WERI-Rb-1 (cell line): ENCODE results near the gene SLC25A1.

Source experiments
- DNase-seq: peaks from one replicate; pipeline ENCODE4 v3.0.0-alpha.2; 2020
- H3K27ac ChIP-seq: fragments of 250-450 bp; sonication (Bioruptor Pico); 2 replicates; pipeline ENCODE4 v1.5.1; 2020; ENCODE audit warnings: mild to moderate bottlenecking, moderate library complexity
- H3K27me3 ChIP-seq: fragments of 250-450 bp; sonication (Bioruptor Pico); 2 replicates; pipeline ENCODE4 v1.5.1; 2021; ENCODE audit warnings: mild to moderate bottlenecking, low read depth, moderate library complexity; ENCODE audit not compliant: insufficient read depth, severe bottlenecking
- H3K36me3 ChIP-seq: fragments of 250-450 bp; sonication (Bioruptor Pico); 2 replicates; pipeline ENCODE4 v1.5.1; 2020; ENCODE audit warnings: mild to moderate bottlenecking, moderate library complexity
- H3K4me3 ChIP-seq: 2 replicates; pipeline ENCODE4 v1.5.1; 2011; ENCODE audit warnings: low read depth, mild to moderate bottlenecking, control low read depth, low read length
- H3K9me3 ChIP-seq: fragments of 250-450 bp; sonication (Bioruptor Pico); 2 replicates; pipeline ENCODE4 v1.5.1; 2021; ENCODE audit warnings: mild to moderate bottlenecking, moderate library complexity; ENCODE audit not compliant: severe bottlenecking
- CTCF ChIP-seq: IDR thresholded peaks from 2 replicates; pipeline ENCODE4 v1.5.1; 2011; ENCODE audit warnings: low read depth, mild to moderate bottlenecking, control low read depth, inconsistent platforms, low read length

The SLC25A1 gene

DNA sequence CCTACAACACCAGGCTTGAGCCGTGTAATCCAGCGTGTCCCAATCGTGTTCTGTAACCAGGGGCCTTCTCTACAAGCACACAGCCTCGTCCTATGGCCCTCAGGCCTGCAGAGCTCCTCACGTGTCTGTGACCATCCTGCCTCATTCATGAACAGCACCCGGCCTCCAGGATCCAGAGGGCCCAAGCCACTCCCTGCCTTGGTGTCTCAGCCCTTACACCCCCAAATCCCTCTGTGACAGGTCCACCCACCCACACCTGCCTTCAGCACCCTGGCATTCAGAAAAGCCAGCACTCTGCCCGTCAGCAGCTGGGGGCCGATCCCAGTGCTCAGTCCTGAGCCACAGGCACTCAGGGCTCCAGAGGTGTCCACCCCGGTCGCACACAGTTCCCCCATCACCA is 41.6 kb downstream of the SLC25A1 start:
- no peak for DNase-seq
- no peaks in the 10 kb centered on the region for H3K27me3 ChIP-seq
- no peak overlapping the region for H3K27ac ChIP-seq
- TF ChIP-seq CTCF: no peak
- no peak overlapping the region for H3K4me3 ChIP-seq
- H3K9me3 ChIP-seq: no peaks in the 10 kb centered on the region
- peaks cover 89% of the 10 kb centered on the region for H3K36me3 ChIP-seq

GRCh38 chr22:19134874-19135273 is 43.7 kb downstream of the SLC25A1 start:
- H3K9me3 ChIP-seq: no peaks in the 10 kb centered on the region
- H3K27me3 ChIP-seq: no peaks in the 10 kb centered on the region
- H3K27ac ChIP-seq: no peak overlapping the region
- no peak for DNase-seq
- peaks cover 72% of the 10 kb centered on the region for H3K36me3 ChIP-seq
- no peak overlapping the region for H3K4me3 ChIP-seq
- TF ChIP-seq CTCF: no peak

DNA sequence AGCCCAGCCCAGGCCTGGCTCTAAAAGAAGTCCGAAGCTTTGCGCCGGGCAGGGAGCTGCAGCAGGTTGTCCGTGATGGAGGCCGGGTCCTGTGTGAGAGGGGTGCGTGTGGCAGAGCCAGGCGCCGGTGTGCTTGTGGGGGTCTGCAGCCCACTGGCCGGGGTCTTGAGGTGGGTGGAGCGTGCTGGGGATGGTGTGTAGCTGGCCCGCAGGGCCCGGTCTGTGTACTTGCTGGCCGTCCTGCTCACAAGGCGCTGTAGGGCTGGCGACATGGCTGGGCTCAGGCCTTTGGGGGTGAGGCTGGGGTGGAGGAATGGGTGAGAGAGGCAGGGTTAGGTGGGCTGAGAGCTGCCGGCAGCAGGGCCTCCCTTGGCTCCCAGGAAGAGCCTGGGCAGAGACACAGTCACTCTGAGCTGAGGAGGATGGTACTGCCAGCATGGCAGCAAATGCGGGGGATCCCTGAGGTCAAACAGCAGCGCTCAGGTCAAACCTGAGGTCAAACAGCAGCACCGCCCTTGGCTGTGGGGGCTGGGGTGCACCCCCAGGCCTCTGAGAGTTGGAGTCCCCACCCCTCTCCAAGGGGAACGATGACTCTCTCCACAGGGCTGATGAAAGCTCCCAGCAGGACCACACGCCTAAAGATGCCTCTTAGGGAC is 44.2 kb downstream of the SLC25A1 start:
- Histone ChIP-seq H3K9me3 (no peaks in the 10 kb centered on the region), H3K27me3 (no peaks in the 10 kb centered on the region), H3K4me3 (no peak overlapping the region), H3K36me3 (peaks cover 67% of the 10 kb centered on the region), H3K27ac (no peak overlapping the region)
- no peak for DNase-seq
- no peak for TF ChIP-seq CTCF

DNA sequence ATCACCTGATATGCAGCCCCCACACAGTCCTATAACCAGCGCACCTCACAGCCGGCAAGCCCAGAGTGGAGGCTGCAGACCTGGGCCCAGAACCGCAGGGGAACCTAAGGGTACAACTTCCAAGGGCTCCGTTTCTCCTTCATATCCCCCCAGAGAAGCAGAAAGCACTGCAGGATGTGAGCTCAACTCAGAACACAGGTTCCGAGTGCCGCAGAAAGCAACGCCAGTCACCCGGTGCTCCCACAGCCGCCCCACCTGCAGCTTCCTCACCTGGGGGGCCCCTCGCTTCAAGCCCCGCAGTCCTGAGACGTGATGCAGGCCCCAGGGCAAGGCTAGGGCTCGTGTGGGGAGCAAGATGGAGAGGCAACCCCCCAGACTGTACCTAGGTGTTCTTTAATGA is 45.0 kb downstream of the SLC25A1 start:
- Histone ChIP-seq H3K27ac (no peak overlapping the region), H3K36me3 (peaks cover 59% of the 10 kb centered on the region), H3K9me3 (no peaks in the 10 kb centered on the region), H3K27me3 (no peaks in the 10 kb centered on the region), H3K4me3 (no peak overlapping the region)
- no peak for TF ChIP-seq CTCF
- DNase-seq: no peak

- Histone ChIP-seq H3K4me3 (no peak overlapping the region), H3K36me3 (peaks cover 52% of the 10 kb centered on the region), H3K27ac (no peak overlapping the region), H3K9me3 (no peaks in the 10 kb centered on the region), H3K27me3 (no peaks in the 10 kb centered on the region)
- DNase-seq: no peak
- TF ChIP-seq CTCF: no peak
Observed at GRCh38 chr22:19132693-19133400, 45.7 kb downstream of the SLC25A1 start.
